Panc1 (cell line): ENCODE results near the gene MLLT10. TPM values are rescaled to one million over a fixed set of nuclear protein-coding genes. Genes with fewer than 3 reads are reported as not detected.

Experiments used
- microRNA-seq: library from miRNA; unstranded; fragments of <30 nt; microRNA quantifications from one replicate; pipeline ENCODE4 v1.1.0, GENCODE V29; 2020; ENCODE audit not compliant: unreplicated experiment
- total RNA-seq: library from RNA; stranded (reverse); gene quantifications from one replicate; pipeline ENCODE4 v1.2.1, GENCODE V29; 2021; ENCODE audit not compliant: unreplicated experiment

Gene MLLT10
- total RNA-seq, 1 experiment from 2014 or later: 33.4 TPM

Small RNA genes within 50 kb of the gene (microRNA-seq; reads per million reads assigned to microRNA genes)
- 24.1 reads per million, percentile 41 among the genes with 10 or more reads in this experiment for gene MIR1915

Other genes with a start within 250 kb of the MLLT10 start
- 9.3 TPM for gene SKIDA1, start 8.6 kb upstream of the MLLT10 start, total RNA-seq